Caco-2 (cell line): Measurements from ENCODE around the gene TMEM215. TPM values are rescaled to one million over a fixed set of nuclear protein-coding genes. Genes with fewer than 3 reads are reported as not detected.

Experiments
- BruUV-seq: library from RNA; stranded (reverse); fragments of 400-500 nt; replicated peaks from 2 replicates; lab custom pipeline; 2021; lab: Mats Ljungman, UMichigan
- CTCF ChIA-PET: fragments of 300-600 bp; sonication (Branson Sonifier 250); formaldehyde crosslinking; loops from one replicate; lab custom pipeline; 2022; ENCODE audit warnings: antibody characterized with exemption; lab: Charles Lee
- POLR2A ChIA-PET: fragments of 300-600 bp; sonication (Branson Sonifier 250); formaldehyde crosslinking; loops from one replicate; lab custom pipeline; 2022; ENCODE audit warnings: antibody characterized with exemption; lab: Charles Lee
- DNase-seq, 2 experiments: peaks; one replicate each; pipeline versions ENCODE4 v3.0.0 to v3.0.0-alpha.2; 2020 to 2022
- H3K27me3 ChIP-seq: replicated peaks from 2 replicates; pipeline ENCODE4 v1.6.0; 2011; ENCODE audit warnings: low read length; ENCODE audit not compliant: control insufficient read depth, insufficient read depth
- H3K36me3 ChIP-seq: 2 replicates; pipeline ENCODE4 v1.5.1; 2011; ENCODE audit warnings: low read length; ENCODE audit not compliant: control insufficient read depth, insufficient read depth
- H3K4me1 ChIP-seq: fragments of 250-450 bp; sonication (Bioruptor Pico); 2 replicates; pipeline ENCODE4 v1.5.1; 2020; ENCODE audit warnings: mild to moderate bottlenecking
- H3K4me3 ChIP-seq: 2 replicates; pipeline ENCODE4 v1.5.1; 2011; ENCODE audit warnings: low read depth, mild to moderate bottlenecking, control low read depth, low read length
- H3K9me3 ChIP-seq: fragments of 250-450 bp; sonication (Bioruptor Pico); 2 replicates; pipeline ENCODE4 v1.5.1; 2020; ENCODE audit warnings: mild to moderate bottlenecking, moderate library complexity
- H3K27ac Mint-ChIP-seq: one replicate; pipeline ENCODE4 v1.8.0; 2022; ENCODE audit warnings: mixed read lengths; ENCODE audit not compliant: unreplicated experiment
- H3K27me3 Mint-ChIP-seq: one replicate; pipeline ENCODE4 v1.8.0; 2022; ENCODE audit warnings: mixed read lengths; ENCODE audit not compliant: insufficient read depth, unreplicated experiment
- H3K36me3 Mint-ChIP-seq: one replicate; pipeline ENCODE4 v1.8.0; 2022; ENCODE audit warnings: mild to moderate bottlenecking, mixed read lengths; ENCODE audit not compliant: insufficient read depth, unreplicated experiment
- H3K4me1 Mint-ChIP-seq: one replicate; pipeline ENCODE4 v1.8.0; 2022; ENCODE audit warnings: low read depth, mixed read lengths; ENCODE audit not compliant: unreplicated experiment
- H3K4me3 Mint-ChIP-seq: one replicate; pipeline ENCODE4 v1.8.0; 2022; ENCODE audit warnings: mild to moderate bottlenecking, moderate library complexity, mixed read lengths; ENCODE audit not compliant: unreplicated experiment
- H3K9me3 Mint-ChIP-seq: one replicate; pipeline ENCODE4 v1.8.0; 2022; ENCODE audit warnings: mixed read lengths; ENCODE audit not compliant: unreplicated experiment
- CTCF ChIP-seq, 2 experiments: fragments of 200-600 bp in 1 of 2; IDR thresholded peaks; 1 replicate in 1 of 2; 2 replicates in 1 of 2; pipeline versions ENCODE4 v1.5.1 to v1.8.0; 2011 to 2022; ENCODE audit warnings: antibody characterized with exemption in 1 of 2, control low read depth in 1 of 2, inconsistent platforms in 1 of 2, low read depth in 1 of 2, low read length in 1 of 2, mild to moderate bottlenecking in 1 of 2, moderate library complexity in 1 of 2; ENCODE audit not compliant: insufficient read depth in 1 of 2, severe bottlenecking in 1 of 2, unreplicated experiment in 1 of 2
- intact Hi-C: fragments of 100-400 bp; cut with micrococcal nuclease; formaldehyde crosslinking; loops from one replicate; pipeline ENCODE4 v1.10.0; 2022; ENCODE audit not compliant: unreplicated experiment
- total RNA-seq: library from RNA; stranded (reverse); gene quantifications from 2 replicates; pipeline ENCODE4 v1.2.3, GENCODE V29; 2022

Gene TMEM215
- total RNA-seq, 1 experiment from 2014 or later, result not detected

- ChIA-PET CTCF (no interaction called here), POLR2A (no interaction called here)
- Mint-ChIP-seq H3K4me1 (no peaks in the 10 kb centered on the region), H3K27me3 (peaks cover 3% of the 10 kb centered on the region), H3K4me3 (no peak overlapping the region), H3K27ac (no peak overlapping the region), H3K9me3 (peaks cover 31% of the 10 kb centered on the region), H3K36me3 (no peaks in the 10 kb centered on the region)
- Histone ChIP-seq H3K27me3 (no peaks in the 10 kb centered on the region), H3K4me3 (no peak overlapping the region), H3K4me1 (no peaks in the 10 kb centered on the region), H3K36me3 (no peaks in the 10 kb centered on the region), H3K9me3 (peaks cover 4% of the 10 kb centered on the region)
- no peak for DNase-seq
- BruUV-seq, result no TSS peak
- intact Hi-C loops, result no loop called here
- no peak for TF ChIP-seq CTCF (IDR thresholded peaks at IDR 0.05; ENCODE audit: insufficient read depth in 1 of 2, low read depth in 1 of 2, low read length in 1 of 2, severe bottlenecking in 1 of 2, unreplicated experiment in 1 of 2)
Measured at GRCh38 chr9:32775283-32775682, 8.1 kb upstream of the TMEM215 start.

GRCh38 chr9:32776201-32776600 lies 7.1 kb upstream of the TMEM215 start:
- Histone ChIP-seq H3K9me3 (peaks cover 4% of the 10 kb centered on the region), H3K4me3 (no peak overlapping the region), H3K27me3 (no peaks in the 10 kb centered on the region), H3K36me3 (no peaks in the 10 kb centered on the region), H3K4me1 (no peaks in the 10 kb centered on the region)
- Mint-ChIP-seq H3K27ac (no peak overlapping the region), H3K36me3 (no peaks in the 10 kb centered on the region), H3K4me1 (no peaks in the 10 kb centered on the region), H3K9me3 (peaks cover 31% of the 10 kb centered on the region), H3K4me3 (no peak overlapping the region), H3K27me3 (peaks cover 7% of the 10 kb centered on the region)
- no TSS peak for BruUV-seq
- intact Hi-C loops, result no loop called here
- no peak for DNase-seq
- no peak for TF ChIP-seq CTCF (IDR thresholded peaks at IDR 0.05; ENCODE audit: insufficient read depth in 1 of 2, low read depth in 1 of 2, low read length in 1 of 2, severe bottlenecking in 1 of 2, unreplicated experiment in 1 of 2)
- ChIA-PET POLR2A (no interaction called here), CTCF (no interaction called here)

- intact Hi-C loops, result no loop called here
- no peaks in the 10 kb centered on the region for H3K9me3 Mint-ChIP-seq
Measured at GRCh38 chr9:32782476-32783167, 718 bp upstream of the TMEM215 start.

More at GRCh38 chr9:32782476-32783167, 718 bp upstream of the TMEM215 start:
- no peak for TF ChIP-seq CTCF (IDR thresholded peaks at IDR 0.05; ENCODE audit: insufficient read depth in 1 of 2, low read depth in 1 of 2, low read length in 1 of 2, severe bottlenecking in 1 of 2, unreplicated experiment in 1 of 2)
- H3K27me3 Mint-ChIP-seq, result peaks cover 16% of the 10 kb centered on the region
- DNase-seq, result no peak
- no peak overlapping the region for H3K27ac Mint-ChIP-seq
- ChIA-PET CTCF (no interaction called here), POLR2A (no interaction called here)
- no TSS peak for BruUV-seq
- H3K36me3 ChIP-seq, result no peaks in the 10 kb centered on the region
- no peaks in the 10 kb centered on the region for H3K9me3 ChIP-seq
- H3K36me3 Mint-ChIP-seq, result no peaks in the 10 kb centered on the region
- no peaks in the 10 kb centered on the region for H3K4me1 ChIP-seq
- H3K4me1 Mint-ChIP-seq, result no peaks in the 10 kb centered on the region
- no peak overlapping the region for H3K4me3 ChIP-seq
- no peak overlapping the region for H3K4me3 Mint-ChIP-seq
- no peaks in the 10 kb centered on the region; the same call in 1 of the 2 replicates for H3K27me3 ChIP-seq
